ENCODE measurements around the gene SEMA4D. TPM values are rescaled to one million over a fixed set of nuclear protein-coding genes. Genes with fewer than 3 reads are reported as not detected.

Gene SEMA4D
- polyA plus RNA-seq, 1 donor from 2014 or later: 34.0 TPM

GRCh38 chr9:89395931-89396710 lies 101.8 kb downstream of the SEMA4D start:
- Histone ChIP-seq H3K27ac (ENCODE audit: low read length) (no peak overlapping the region), H2AFZ (ENCODE audit: low read depth, low read length) (no peak overlapping the region), H3K79me2 (replicated peaks; ENCODE audit: insufficient read depth, low read length) (no peaks in the 10 kb centered on the region), H3K27me3 (ENCODE audit: insufficient read depth, low read depth, low read length) (no peaks in the 10 kb centered on the region), H3K9me2 (ENCODE audit: insufficient read depth, low read length) (no peaks in the 10 kb centered on the region), H3K36me3 (ENCODE audit: insufficient read depth, low read length) (peaks cover 3% of the 10 kb centered on the region), H3K9me3 (ENCODE audit: low read length) (no peaks in the 10 kb centered on the region), H4K20me1 (ENCODE audit: insufficient read depth) (no peaks in the 10 kb centered on the region), H3K4me2 (ENCODE audit: low read length) (no peak overlapping the region), H3F3A (ENCODE audit: insufficient read depth, low read length, poor library complexity, severe bottlenecking) (no peaks in the 10 kb centered on the region), H3K9ac (ENCODE audit: low read length) (no peak overlapping the region), H3K4me3 (ENCODE audit: low read length) (no peak overlapping the region)
- TF ChIP-seq SMC3 (conservative IDR thresholded peaks at IDR 0.05; ENCODE audit: poor library complexity) (no peak), POLR2AphosphoS5 (IDR thresholded peaks at IDR 0.05) (no peak), MXI1 (conservative IDR thresholded peaks at IDR 0.05; ENCODE audit: poor library complexity, severe bottlenecking) (no peak), EZH2 (IDR thresholded peaks at IDR 0.05; ENCODE audit: borderline replicate concordance, insufficient read depth, low read length, poor library complexity, severe bottlenecking) (no peak), TAF1 (IDR thresholded peaks at IDR 0.05; ENCODE audit: low read depth) (no peak), RAD21 (conservative IDR thresholded peaks at IDR 0.05) (no peak), EP300 (conservative IDR thresholded peaks at IDR 0.05; ENCODE audit: poor library complexity, severe bottlenecking) (no peak)
- TF ChIP-seq, protein P1, sequence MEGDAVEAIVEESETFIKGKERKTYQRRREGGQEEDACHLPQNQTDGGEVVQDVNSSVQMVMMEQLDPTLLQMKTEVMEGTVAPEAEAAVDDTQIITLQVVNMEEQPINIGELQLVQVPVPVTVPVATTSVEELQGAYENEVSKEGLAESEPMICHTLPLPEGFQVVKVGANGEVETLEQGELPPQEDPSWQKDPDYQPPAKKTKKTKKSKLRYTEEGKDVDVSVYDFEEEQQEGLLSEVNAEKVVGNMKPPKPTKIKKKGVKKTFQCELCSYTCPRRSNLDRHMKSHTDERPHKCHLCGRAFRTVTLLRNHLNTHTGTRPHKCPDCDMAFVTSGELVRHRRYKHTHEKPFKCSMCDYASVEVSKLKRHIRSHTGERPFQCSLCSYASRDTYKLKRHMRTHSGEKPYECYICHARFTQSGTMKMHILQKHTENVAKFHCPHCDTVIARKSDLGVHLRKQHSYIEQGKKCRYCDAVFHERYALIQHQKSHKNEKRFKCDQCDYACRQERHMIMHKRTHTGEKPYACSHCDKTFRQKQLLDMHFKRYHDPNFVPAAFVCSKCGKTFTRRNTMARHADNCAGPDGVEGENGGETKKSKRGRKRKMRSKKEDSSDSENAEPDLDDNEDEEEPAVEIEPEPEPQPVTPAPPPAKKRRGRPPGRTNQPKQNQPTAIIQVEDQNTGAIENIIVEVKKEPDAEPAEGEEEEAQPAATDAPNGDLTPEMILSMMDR (IDR thresholded peaks at IDR 0.05; ENCODE audit: poor library complexity, severe bottlenecking): no peak
- TF ChIP-seq, protein P2, sequence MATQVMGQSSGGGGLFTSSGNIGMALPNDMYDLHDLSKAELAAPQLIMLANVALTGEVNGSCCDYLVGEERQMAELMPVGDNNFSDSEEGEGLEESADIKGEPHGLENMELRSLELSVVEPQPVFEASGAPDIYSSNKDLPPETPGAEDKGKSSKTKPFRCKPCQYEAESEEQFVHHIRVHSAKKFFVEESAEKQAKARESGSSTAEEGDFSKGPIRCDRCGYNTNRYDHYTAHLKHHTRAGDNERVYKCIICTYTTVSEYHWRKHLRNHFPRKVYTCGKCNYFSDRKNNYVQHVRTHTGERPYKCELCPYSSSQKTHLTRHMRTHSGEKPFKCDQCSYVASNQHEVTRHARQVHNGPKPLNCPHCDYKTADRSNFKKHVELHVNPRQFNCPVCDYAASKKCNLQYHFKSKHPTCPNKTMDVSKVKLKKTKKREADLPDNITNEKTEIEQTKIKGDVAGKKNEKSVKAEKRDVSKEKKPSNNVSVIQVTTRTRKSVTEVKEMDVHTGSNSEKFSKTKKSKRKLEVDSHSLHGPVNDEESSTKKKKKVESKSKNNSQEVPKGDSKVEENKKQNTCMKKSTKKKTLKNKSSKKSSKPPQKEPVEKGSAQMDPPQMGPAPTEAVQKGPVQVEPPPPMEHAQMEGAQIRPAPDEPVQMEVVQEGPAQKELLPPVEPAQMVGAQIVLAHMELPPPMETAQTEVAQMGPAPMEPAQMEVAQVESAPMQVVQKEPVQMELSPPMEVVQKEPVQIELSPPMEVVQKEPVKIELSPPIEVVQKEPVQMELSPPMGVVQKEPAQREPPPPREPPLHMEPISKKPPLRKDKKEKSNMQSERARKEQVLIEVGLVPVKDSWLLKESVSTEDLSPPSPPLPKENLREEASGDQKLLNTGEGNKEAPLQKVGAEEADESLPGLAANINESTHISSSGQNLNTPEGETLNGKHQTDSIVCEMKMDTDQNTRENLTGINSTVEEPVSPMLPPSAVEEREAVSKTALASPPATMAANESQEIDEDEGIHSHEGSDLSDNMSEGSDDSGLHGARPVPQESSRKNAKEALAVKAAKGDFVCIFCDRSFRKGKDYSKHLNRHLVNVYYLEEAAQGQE (IDR thresholded peaks at IDR 0.05; ENCODE audit: borderline replicate concordance): no peak

DNA sequence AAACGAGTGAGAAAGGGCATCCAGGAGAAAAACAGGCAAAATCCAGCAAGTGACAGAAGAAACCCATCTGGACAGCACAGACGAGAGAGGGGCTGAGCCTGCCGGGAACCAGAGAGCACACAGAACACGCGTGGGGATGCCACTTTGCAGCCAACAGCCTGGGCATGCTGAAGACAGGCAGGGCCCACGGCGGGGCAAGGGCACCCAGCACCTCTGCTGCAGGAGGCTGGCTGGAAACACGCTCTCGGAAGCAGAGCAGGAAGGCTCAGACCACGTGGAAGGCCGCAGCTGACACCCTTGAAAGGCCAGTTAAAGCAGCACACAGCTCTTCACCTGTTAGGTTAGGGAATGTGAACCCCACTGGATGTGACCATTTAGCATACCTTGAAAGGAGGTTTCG lies 103.5 kb downstream of the SEMA4D start:
- Histone ChIP-seq H3K9me3 (ENCODE audit: low read length) (no peaks in the 10 kb centered on the region), H2AFZ (ENCODE audit: low read depth, low read length) (no peak overlapping the region), H3K4me2 (ENCODE audit: low read length) (no peak overlapping the region), H3K27me3 (ENCODE audit: insufficient read depth, low read depth, low read length) (no peaks in the 10 kb centered on the region), H3K9me2 (ENCODE audit: insufficient read depth, low read length) (no peaks in the 10 kb centered on the region), H3F3A (ENCODE audit: insufficient read depth, low read length, poor library complexity, severe bottlenecking) (no peaks in the 10 kb centered on the region), H3K27ac (ENCODE audit: low read length) (no peak overlapping the region), H3K79me2 (replicated peaks; ENCODE audit: insufficient read depth, low read length) (no peaks in the 10 kb centered on the region), H3K4me3 (ENCODE audit: low read length) (no peak overlapping the region), H4K20me1 (ENCODE audit: insufficient read depth) (no peaks in the 10 kb centered on the region), H3K36me3 (ENCODE audit: insufficient read depth, low read length) (peaks cover 14% of the 10 kb centered on the region), H3K9ac (ENCODE audit: low read length) (no peak overlapping the region)
- TF ChIP-seq POLR2AphosphoS5 (IDR thresholded peaks at IDR 0.05) (no peak), EP300 (conservative IDR thresholded peaks at IDR 0.05; ENCODE audit: poor library complexity, severe bottlenecking) (no peak), SMC3 (conservative IDR thresholded peaks at IDR 0.05; ENCODE audit: poor library complexity) (no peak), EZH2 (IDR thresholded peaks at IDR 0.05; ENCODE audit: borderline replicate concordance, insufficient read depth, low read length, poor library complexity, severe bottlenecking) (no peak), TAF1 (IDR thresholded peaks at IDR 0.05; ENCODE audit: low read depth) (no peak), MXI1 (conservative IDR thresholded peaks at IDR 0.05; ENCODE audit: poor library complexity, severe bottlenecking) (no peak), RAD21 (conservative IDR thresholded peaks at IDR 0.05) (no peak)
- TF ChIP-seq, protein P1 (IDR thresholded peaks at IDR 0.05; ENCODE audit: poor library complexity, severe bottlenecking): no peak
- TF ChIP-seq, protein P2 (IDR thresholded peaks at IDR 0.05; ENCODE audit: borderline replicate concordance): no peak
